Ectodermal cell (in vitro differentiated cells): ENCODE data around the gene PTBP3.
"Not testable (repeated sequence)": the region's sequence is repeated elsewhere in the genome, so short reads cannot be mapped to it uniquely, and the experiment has no call there.

Experiments
- H3K27ac ChIP-seq: 2 replicates; pipeline ENCODE4 v1.7.0; 2013; ENCODE audit warnings: mild to moderate bottlenecking, low read depth, low read length; ENCODE audit not compliant: insufficient read depth, poor library complexity, severe bottlenecking
- H3K27me3 ChIP-seq: 2 replicates; pipeline ENCODE4 v1.7.0; 2013; ENCODE audit warnings: mild to moderate bottlenecking, low read length; ENCODE audit not compliant: insufficient read depth, control insufficient read depth, poor library complexity, severe bottlenecking
- H3K36me3 ChIP-seq: one replicate; pipeline ENCODE4 v1.7.0; 2013; ENCODE audit warnings: low read length; ENCODE audit not compliant: control insufficient read depth, insufficient read depth
- H3K4me1 ChIP-seq: one replicate; pipeline ENCODE4 v1.7.0; 2013; ENCODE audit warnings: low read length; ENCODE audit not compliant: control insufficient read depth, insufficient read depth
- H3K4me3 ChIP-seq: 2 replicates; pipeline ENCODE4 v1.7.0; 2013; ENCODE audit warnings: low read depth, low read length, control low read depth; ENCODE audit not compliant: insufficient read depth
- H3K9me3 ChIP-seq: 2 replicates; pipeline ENCODE4 v1.7.0; 2013; ENCODE audit warnings: mild to moderate bottlenecking, low read length, moderate library complexity; ENCODE audit not compliant: control insufficient read depth
- WGBS, 2 experiments: methylation state at CpG; one replicate each; pipeline ENCODE4 v1.1.7; 2013; ENCODE audit warnings: missing lambda C conversion rate in 2 of 2; 5-methylcytosine and 5-hydroxymethylcytosine counted together

Gene PTBP3

DNA sequence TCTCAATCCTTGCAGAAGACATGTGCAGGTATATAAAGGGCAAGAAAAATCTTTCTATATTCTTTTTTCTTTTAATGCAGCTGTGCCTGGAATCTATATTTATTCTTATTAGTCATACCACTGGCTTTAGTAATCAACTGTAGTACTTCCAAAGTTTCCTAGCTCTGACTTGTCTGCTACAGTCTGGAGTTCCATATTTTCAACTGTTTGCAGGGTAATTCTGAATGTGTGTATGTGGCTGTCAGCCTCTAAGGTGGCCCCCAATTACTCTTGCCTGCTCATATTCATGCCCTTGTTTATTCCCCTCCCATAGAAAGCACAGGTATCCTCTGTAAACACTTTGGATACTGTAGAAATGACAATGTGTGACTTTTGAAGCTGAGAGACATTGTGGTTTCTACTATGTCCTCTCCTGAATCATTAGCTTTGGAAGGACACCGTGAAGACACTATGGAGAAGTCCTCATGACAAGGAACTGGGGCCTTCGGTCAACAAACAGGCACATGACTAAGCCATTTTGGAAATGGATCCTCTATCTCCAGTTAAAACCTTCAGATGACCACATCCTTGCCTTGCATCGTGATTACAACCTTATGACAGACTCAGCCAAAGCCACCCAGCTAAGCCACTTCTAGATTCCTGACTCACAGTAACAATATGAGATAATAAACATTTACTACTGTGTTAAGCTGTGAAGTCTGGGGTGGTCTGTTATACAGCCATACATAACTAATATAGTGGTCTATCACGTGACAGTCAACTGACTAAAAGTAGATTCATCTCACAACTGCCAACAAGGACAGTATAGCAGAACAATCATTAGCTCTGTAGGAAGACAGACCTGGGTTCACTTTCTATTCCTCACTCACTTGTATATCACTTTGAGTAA, 108.8 kb downstream of the PTBP3 start:
- Histone ChIP-seq H3K9me3 (no peaks in the 10 kb centered on the region), H3K27me3 (no peaks in the 10 kb centered on the region), H3K4me1 (no peaks in the 10 kb centered on the region), H3K27ac (no peak overlapping the region), H3K36me3 (no peaks in the 10 kb centered on the region), H3K4me3 (no peak overlapping the region)
- 94 to 96% methylated on average over 4 of the region's 4 CpGs for WGBS, 2 experiments

DNA sequence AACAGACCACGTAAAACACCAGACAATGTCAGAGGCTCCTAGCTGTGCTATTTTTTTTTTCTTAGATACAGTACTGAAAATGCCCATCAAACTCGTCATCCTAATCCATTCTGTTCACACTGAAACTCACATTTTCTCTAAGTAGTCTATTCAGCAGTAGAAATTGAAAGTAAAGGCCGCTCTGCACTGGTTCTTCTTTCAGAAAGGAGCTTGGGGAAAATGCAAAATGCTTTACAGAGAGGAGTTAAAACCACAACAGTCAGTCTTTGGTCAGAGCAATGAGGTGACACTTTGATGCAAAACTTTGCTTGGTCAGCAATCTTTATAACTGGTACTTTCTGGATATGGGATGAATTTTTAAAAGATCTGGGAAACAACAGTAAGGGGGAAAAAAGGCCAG, 114.5 kb downstream of the PTBP3 start:
- H3K36me3 ChIP-seq = no peaks in the 10 kb centered on the region
- WGBS, 2 experiments = 88 to 89% methylated on average over 3 of the region's 3 CpGs
- H3K9me3 ChIP-seq = no peaks in the 10 kb centered on the region
- H3K27me3 ChIP-seq = no peaks in the 10 kb centered on the region
- no peak overlapping the region for H3K4me3 ChIP-seq
- H3K4me1 ChIP-seq = no peaks in the 10 kb centered on the region
- H3K27ac ChIP-seq = no peak overlapping the region

DNA sequence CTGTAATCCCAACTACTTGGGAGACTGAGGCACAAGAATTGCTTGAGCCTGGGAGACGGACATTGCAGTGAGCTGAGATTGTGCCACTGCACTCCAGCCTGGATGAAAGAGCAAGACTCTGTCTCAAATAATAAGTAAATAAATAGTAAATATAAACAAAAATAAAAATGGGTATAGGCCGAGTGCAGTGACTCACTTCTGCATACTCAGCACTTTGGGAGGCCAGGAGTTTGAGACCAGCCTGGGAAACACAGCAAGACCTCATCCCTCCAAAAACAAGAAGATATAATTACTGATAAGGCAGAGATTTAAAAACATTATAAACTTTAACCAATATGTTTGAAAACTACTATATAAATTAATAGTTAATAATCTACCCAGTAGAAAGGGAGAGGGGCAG, 120.5 kb downstream of the PTBP3 start:
- no peaks in the 10 kb centered on the region for H3K36me3 ChIP-seq
- no peak overlapping the region for H3K4me3 ChIP-seq
- WGBS, 2 experiments = 83 to 92% methylated on average over 1 to 2 of the region's 2 CpGs
- no peaks in the 10 kb centered on the region for H3K9me3 ChIP-seq
- no peak overlapping the region for H3K27ac ChIP-seq
- no peaks in the 10 kb centered on the region for H3K4me1 ChIP-seq
- H3K27me3 ChIP-seq = no peaks in the 10 kb centered on the region

DNA sequence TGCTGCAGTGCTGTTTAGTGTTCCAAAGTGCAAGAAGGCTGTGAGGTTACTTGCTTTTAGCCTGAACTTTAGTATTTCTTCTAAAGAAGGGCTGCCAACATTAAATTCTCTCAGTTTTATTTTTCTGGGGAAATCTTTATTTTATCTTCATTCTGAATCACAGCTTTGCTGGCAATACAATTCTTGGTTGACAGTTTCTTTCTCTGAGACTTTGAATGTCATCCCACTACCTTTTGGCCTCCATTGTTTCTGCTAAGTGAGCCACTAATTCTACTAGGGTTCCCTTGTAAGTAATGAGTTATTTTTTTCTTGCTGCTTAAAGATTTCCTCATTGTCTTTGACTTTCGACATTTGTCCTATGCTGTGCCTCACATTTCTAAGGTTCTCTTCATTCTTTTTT, 126.0 kb downstream of the PTBP3 start:
- no peaks in the 10 kb centered on the region for H3K36me3 ChIP-seq
- H3K4me3 ChIP-seq = no peak overlapping the region
- no peaks in the 10 kb centered on the region for H3K9me3 ChIP-seq
- H3K27me3 ChIP-seq = no peaks in the 10 kb centered on the region
- H3K4me1 ChIP-seq = no peaks in the 10 kb centered on the region
- no peak overlapping the region for H3K27ac ChIP-seq
- 86% methylated on average over 1 of the region's 1 CpG; no CpG with 5 or more reads in 1 of the 2 experiments for WGBS, 2 experiments

DNA sequence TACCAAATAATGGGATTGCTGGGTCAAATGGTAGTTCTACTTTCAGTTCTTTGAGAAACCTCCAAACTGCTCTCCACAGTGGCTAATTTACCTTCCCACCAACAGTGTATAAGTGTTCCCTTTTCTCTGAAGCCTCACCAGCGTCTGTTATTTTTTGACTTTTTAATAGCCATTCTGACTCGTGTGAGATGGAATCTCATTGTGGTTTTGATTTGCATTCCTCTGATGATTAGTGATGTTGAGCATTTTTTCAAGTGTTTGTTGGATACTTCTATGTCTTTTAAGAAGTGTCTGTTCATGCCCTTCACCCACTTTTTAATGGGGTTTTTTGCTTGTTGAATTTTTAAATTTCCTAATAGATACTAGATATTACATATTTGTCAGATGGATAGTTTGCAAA, 129.9 kb downstream of the PTBP3 start:
- 83 to 100% methylated on average over 2 of the region's 2 CpGs for WGBS, 2 experiments
- Histone ChIP-seq H3K4me3 (no peak overlapping the region), H3K9me3 (no peaks in the 10 kb centered on the region), H3K27me3 (no peaks in the 10 kb centered on the region), H3K4me1 (no peaks in the 10 kb centered on the region), H3K27ac (no peak overlapping the region), H3K36me3 (no peaks in the 10 kb centered on the region)

DNA sequence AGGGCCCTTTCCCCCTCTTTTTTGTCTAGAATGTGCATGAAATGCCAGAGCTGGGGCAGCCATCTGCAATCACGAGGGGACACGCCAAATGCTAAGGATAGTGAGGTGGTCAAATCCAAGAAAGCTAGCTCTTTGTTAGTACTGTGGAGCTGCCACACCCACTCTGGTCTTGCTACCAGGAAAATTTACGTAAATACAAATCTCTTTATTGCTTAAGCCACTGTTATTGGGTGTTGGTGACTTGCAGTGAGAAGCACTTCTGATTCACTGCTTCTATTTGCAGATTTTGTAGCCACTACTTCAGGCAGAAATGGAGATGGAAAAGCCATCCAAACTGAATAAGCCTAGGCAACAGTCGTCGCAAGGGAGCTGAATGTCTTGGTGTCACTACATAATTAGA, 132.7 kb downstream of the PTBP3 start:
- no peaks in the 10 kb centered on the region for H3K27me3 ChIP-seq
- H3K36me3 ChIP-seq = no peaks in the 10 kb centered on the region
- H3K4me1 ChIP-seq = no peaks in the 10 kb centered on the region
- H3K27ac ChIP-seq = no peak overlapping the region
- WGBS, 2 experiments = 96 to 98% methylated on average over 5 of the region's 5 CpGs
- no peaks in the 10 kb centered on the region for H3K9me3 ChIP-seq
- H3K4me3 ChIP-seq = no peak overlapping the region

DNA sequence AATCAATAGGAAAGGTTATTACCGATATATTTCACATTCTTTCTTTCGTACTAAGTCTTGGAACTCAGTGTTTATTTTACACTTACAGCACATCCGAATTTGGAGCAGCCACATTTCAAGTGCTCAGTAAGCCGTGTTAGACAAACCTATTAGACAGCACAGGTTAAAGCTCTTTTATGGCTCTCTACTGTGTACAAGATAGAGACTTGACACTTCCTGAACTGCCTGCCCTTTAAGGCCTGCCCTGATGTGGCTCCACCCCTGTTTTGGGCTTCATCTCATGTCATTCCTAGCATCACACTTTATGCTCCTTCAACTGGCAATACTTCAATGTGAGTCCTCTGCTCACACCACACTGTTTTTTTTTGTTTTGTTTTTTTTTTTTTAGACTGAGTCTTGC, 134.8 kb downstream of the PTBP3 start:
- H3K27ac ChIP-seq = no peak overlapping the region
- 92 to 95% methylated on average over 3 of the region's 4 CpGs for WGBS, 2 experiments
- peaks cover 4% of the 10 kb centered on the region for H3K4me1 ChIP-seq
- H3K9me3 ChIP-seq = no peaks in the 10 kb centered on the region
- H3K36me3 ChIP-seq = no peaks in the 10 kb centered on the region
- H3K27me3 ChIP-seq = no peaks in the 10 kb centered on the region
- no peak overlapping the region for H3K4me3 ChIP-seq

DNA sequence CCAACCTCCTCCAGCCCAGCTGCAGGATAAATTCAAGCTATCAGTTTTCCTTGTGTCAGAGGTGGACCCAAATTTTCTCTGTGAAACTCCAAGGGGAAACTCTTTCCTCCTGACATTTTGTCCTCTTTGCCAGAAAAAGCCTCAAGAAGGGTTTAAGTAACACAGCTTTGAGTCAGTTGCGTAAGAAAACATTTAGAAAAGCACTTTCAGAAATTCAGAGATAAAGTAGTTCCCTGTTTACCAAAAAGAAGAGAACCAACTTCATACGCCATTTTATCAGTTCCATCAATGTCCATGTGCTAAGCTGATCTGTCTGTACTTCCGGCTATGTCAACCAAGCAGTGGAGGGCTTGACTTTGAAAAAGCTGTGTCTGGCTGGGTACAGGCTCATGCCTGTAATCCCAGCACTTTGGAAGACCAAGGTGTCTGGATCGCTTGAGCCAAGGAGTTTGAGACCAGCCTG, 138.4 kb downstream of the PTBP3 start:
- Histone ChIP-seq H3K36me3 (no peaks in the 10 kb centered on the region), H3K4me1 (peaks cover 8% of the 10 kb centered on the region), H3K9me3 (no peaks in the 10 kb centered on the region), H3K27me3 (no peaks in the 10 kb centered on the region), H3K27ac (no peak overlapping the region), H3K4me3 (no peak overlapping the region)
- 94 to 97% methylated on average over 4 of the region's 4 CpGs for WGBS, 2 experiments

DNA sequence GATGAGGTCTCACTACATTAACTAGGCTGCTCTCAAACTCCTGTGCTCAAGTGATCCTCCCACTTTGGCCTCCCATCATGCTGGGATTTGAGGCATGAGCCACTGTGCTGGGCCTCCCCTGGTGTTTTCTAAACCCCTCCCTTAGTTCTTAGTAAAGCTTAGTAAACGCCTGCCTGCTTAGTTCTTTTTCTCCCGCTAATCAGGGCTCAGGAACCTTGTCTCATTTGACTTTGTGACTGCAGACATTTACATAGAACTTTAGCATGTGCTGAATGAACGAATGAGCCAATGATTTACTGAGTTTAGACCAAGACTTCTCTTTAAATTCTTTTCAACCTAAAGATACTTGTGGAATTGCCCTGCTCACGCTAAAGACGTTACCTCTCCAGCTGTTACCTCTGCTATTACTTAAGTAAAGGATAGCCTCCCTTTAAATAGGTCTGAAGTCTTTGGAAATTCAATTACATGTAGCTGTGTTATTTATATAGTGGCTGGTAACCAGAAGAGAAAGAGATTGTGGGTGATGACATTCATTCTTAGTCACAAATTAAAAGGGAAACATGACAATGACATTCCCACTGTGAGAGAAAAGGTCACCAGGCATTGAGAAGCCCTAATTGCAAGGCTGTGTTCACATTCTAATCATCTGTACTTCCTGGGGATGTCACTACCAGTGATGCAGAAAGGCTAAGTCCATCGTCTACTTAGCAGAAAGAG, 139.7 kb downstream of the PTBP3 start:
- no peak overlapping the region for H3K27ac ChIP-seq
- no peaks in the 10 kb centered on the region for H3K36me3 ChIP-seq
- 30 to 41% methylated on average over 6 of the region's 6 CpGs for WGBS, 2 experiments
- peaks cover 8% of the 10 kb centered on the region for H3K4me1 ChIP-seq
- H3K27me3 ChIP-seq = no peaks in the 10 kb centered on the region
- H3K9me3 ChIP-seq = no peaks in the 10 kb centered on the region
- H3K4me3 ChIP-seq = no peak overlapping the region

DNA sequence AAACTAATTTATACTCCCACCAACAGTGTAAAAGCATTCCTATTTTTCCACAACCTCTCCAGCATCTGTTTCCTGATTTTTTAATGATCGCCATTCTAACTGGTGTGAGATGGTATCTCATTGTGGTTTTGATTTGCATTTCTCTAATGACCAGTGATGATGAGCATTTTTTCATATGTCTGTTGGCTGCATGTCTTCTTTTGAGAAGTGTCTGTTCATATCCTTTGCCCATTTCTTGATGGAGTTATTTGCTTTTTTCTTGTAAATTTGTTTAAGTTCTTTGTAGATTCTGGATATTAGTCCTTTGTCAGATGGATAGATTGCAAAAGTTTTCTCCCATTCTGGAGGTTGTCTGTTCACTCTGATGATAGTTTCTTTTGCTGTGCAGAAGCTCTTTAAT, 143.1 kb downstream of the PTBP3 start:
- not testable (repeated sequence) for H3K4me1 ChIP-seq, H3K27me3 ChIP-seq, H3K9me3 ChIP-seq, H3K4me3 ChIP-seq, H3K27ac ChIP-seq, H3K36me3 ChIP-seq
- 60 to 100% methylated on average over 1 of the region's 1 CpG for WGBS, 2 experiments
